GM12878 (cell line): ENCODE data around the gene RASA4B. TPM values are rescaled to one million over a fixed set of nuclear protein-coding genes. Genes with fewer than 3 reads are reported as not detected.

Source experiments
- ATAC-seq: fragments of 200-7000 bp; cut with Tn5 transposase; 3 replicates; pipeline ENCODE4 v1.9.1; 2020; ENCODE audit warnings: mild to moderate bottlenecking, moderate library complexity
- BruUV-seq: library from RNA; stranded (reverse); fragments of 400-500 nt; replicated peaks from 2 replicates; lab custom pipeline; 2021; lab: Mats Ljungman, UMichigan
- CTCF ChIA-PET: fragments of 300-600 bp; sonication (Branson Sonifier 250); formaldehyde crosslinking; extraction: SDS; loops from one replicate; lab custom pipeline; 2021; ENCODE audit warnings: inconsistent platforms; lab: Yijun Ruan, JAX
- POLR2A ChIA-PET: fragments of 350-600 bp; formaldehyde crosslinking; extraction: SDS; loops from one replicate; lab custom pipeline; 2021; ENCODE audit warnings: inconsistent platforms; lab: Charles Lee
- RAD21 ChIA-PET: fragments of 300-600 bp; sonication (Branson Sonifier 250); formaldehyde crosslinking; loops from one replicate; lab custom pipeline; 2023; ENCODE audit warnings: antibody characterized with exemption; ENCODE audit not compliant: unreplicated experiment; lab: Charles Lee
- SMC1A ChIA-PET: fragments of 300-600 bp; sonication (Branson Sonifier 250); formaldehyde crosslinking; loops from one replicate; lab custom pipeline; 2023; ENCODE audit not compliant: unreplicated experiment, uncharacterized antibody; lab: Charles Lee
- DNase-seq: peaks from one replicate; pipeline ENCODE4 v3.0.0-alpha.2; 2011; ENCODE audit warnings: low read depth, low spot score
- FAIRE-seq: peaks from 3 replicates; lab custom pipeline; 2011; peaks lifted over from hg19 to GRCh38; lab: Jason Lieb, UNC
- H2AFZ ChIP-seq: 2 replicates; pipeline ENCODE4 v1.6.0; 2011; ENCODE audit warnings: low read depth, low read length, control low read depth; ENCODE audit not compliant: control insufficient read depth
- H3K27ac ChIP-seq: 2 replicates; pipeline ENCODE4 v1.5.1; 2011; ENCODE audit warnings: control low read depth; ENCODE audit not compliant: control insufficient read depth, insufficient read depth
- H3K27me3 ChIP-seq, 2 experiments: replicated peaks in 1 of 2; 2 replicates each; pipeline versions ENCODE4 v1.6.0 to v1.6.1; 2011; ENCODE audit warnings: low read length in 1 of 2; ENCODE audit not compliant: control insufficient read depth in 2 of 2, insufficient read depth in 2 of 2
- H3K36me3 ChIP-seq, 2 experiments: 2 replicates each; pipeline ENCODE4 v1.5.1; 2011; ENCODE audit warnings: low read length in 1 of 2; ENCODE audit not compliant: control insufficient read depth in 2 of 2, insufficient read depth in 2 of 2
- H3K4me1 ChIP-seq: 2 replicates; pipeline ENCODE4 v1.6.1; 2011; ENCODE audit warnings: mild to moderate bottlenecking, low read length, moderate library complexity, mixed read lengths; ENCODE audit not compliant: control insufficient read depth, insufficient read depth
- H3K4me2 ChIP-seq: 2 replicates; pipeline ENCODE4 v1.6.0; 2011; ENCODE audit warnings: control low read depth; ENCODE audit not compliant: control insufficient read depth, insufficient read depth
- H3K4me3 ChIP-seq: fragments of 200-600 bp; sonication (generic); 2 replicates; pipeline ENCODE4 v1.5.1; 2016
- H3K79me2 ChIP-seq: 2 replicates; pipeline ENCODE4 v1.6.0; 2011; ENCODE audit warnings: low read length; ENCODE audit not compliant: control insufficient read depth, insufficient read depth
- H3K9ac ChIP-seq: 2 replicates; pipeline ENCODE4 v1.8.0; 2011; ENCODE audit warnings: low read length, control low read depth, mixed read lengths; ENCODE audit not compliant: control insufficient read depth, insufficient read depth
- H3K9me3 ChIP-seq: replicated peaks from 3 replicates; pipeline ENCODE4 v1.5.1; 2011; ENCODE audit warnings: mild to moderate bottlenecking, low read length; ENCODE audit not compliant: control insufficient read depth, insufficient read depth
- H4K20me1 ChIP-seq: 2 replicates; pipeline ENCODE4 v1.6.0; 2011; ENCODE audit not compliant: control insufficient read depth, insufficient read depth
- ATF3 ChIP-seq: IDR thresholded peaks from 2 replicates; pipeline ENCODE4 v1.6.1; 2011; ENCODE audit warnings: low read depth, mild to moderate bottlenecking, low read length, moderate library complexity, borderline replicate concordance; ENCODE audit errors: extremely low read depth
- BACH1 ChIP-seq: fragments of 450-650 bp; IDR thresholded peaks from 2 replicates; pipeline ENCODE4 v1.6.1; 2017; ENCODE audit warnings: mild to moderate bottlenecking, borderline replicate concordance
- CBX5 ChIP-seq: sonication (generic); IDR thresholded peaks from 2 replicates; pipeline ENCODE4 v1.6.1; 2016; ENCODE audit warnings: low read depth, moderate library complexity, mild to moderate bottlenecking, inconsistent platforms
- CEBPZ ChIP-seq: fragments of 150-350 bp; IDR thresholded peaks from 2 replicates; pipeline ENCODE4 v1.6.1; 2016; ENCODE audit warnings: low read depth, low read length
- CHD4 ChIP-seq: fragments of 200-600 bp; sonication (generic); IDR thresholded peaks from 2 replicates; pipeline ENCODE4 v1.6.1; 2016; ENCODE audit warnings: mild to moderate bottlenecking
- DPF2 ChIP-seq: fragments of 450-650 bp; IDR thresholded peaks from 2 replicates; pipeline ENCODE4 v1.6.1; 2017; ENCODE audit warnings: mild to moderate bottlenecking
- ELK1 ChIP-seq: IDR thresholded peaks from 2 replicates; pipeline ENCODE4 v1.6.1; 2012; ENCODE audit warnings: low read depth, low read length, improper control_type of control experiment
- HDAC2 ChIP-seq: fragments of 200-600 bp; sonication (generic); IDR thresholded peaks from 2 replicates; pipeline ENCODE4 v1.6.1; 2017
- IRF4 ChIP-seq: IDR thresholded peaks from 2 replicates; pipeline ENCODE4 v1.6.1; 2011; ENCODE audit warnings: low read depth, low read length
- KDM1A ChIP-seq: fragments of 200-600 bp; sonication (generic); IDR thresholded peaks from 2 replicates; pipeline ENCODE4 v1.6.1; 2016; ENCODE audit warnings: borderline replicate concordance
- KLF5 ChIP-seq: fragments of 450-650 bp; IDR thresholded peaks from 2 replicates; pipeline ENCODE4 v1.6.1; 2014; ENCODE audit warnings: mild to moderate bottlenecking; ENCODE audit not compliant: partially characterized antibody
- MAX ChIP-seq: IDR thresholded peaks from 2 replicates; pipeline ENCODE4 v1.6.1; 2012; ENCODE audit warnings: low read depth, low read length, improper control_type of control experiment
- MTA2 ChIP-seq: fragments of 450-650 bp; IDR thresholded peaks from 2 replicates; pipeline ENCODE4 v1.6.1; 2016; ENCODE audit warnings: low read depth, mild to moderate bottlenecking, moderate library complexity
- SP1 ChIP-seq: IDR thresholded peaks from one replicate; pipeline ENCODE4 v1.6.1; 2011; ENCODE audit warnings: low read depth, low read length
- SUPT20H ChIP-seq: IDR thresholded peaks from 2 replicates; pipeline ENCODE4 v1.6.1; 2011; ENCODE audit warnings: low read depth, mild to moderate bottlenecking, low read length, moderate library complexity, borderline replicate concordance; ENCODE audit not compliant: control insufficient read depth
- ZBTB33 ChIP-seq: fragments of 450-650 bp; IDR thresholded peaks from 2 replicates; pipeline ENCODE4 v1.6.1; 2017; ENCODE audit warnings: mild to moderate bottlenecking
- WGBS: methylation state at CpG from one replicate; pipeline ENCODE4 v1.1.6; 2016; ENCODE audit warnings: low lambda C conversion rate; ENCODE audit not compliant: insufficient replicate concordance, insufficient coverage; ENCODE audit errors: missing lambda C conversion rate; 5-methylcytosine and 5-hydroxymethylcytosine counted together
- in situ Hi-C: fragments of 300-500 bp; cut with MboI; formaldehyde crosslinking; loops from 9 replicates; pipeline ENCODE4 v1.14.3; 2018; ENCODE audit warnings: mixed read lengths
- intact Hi-C: fragments of 100-400 bp; cut with micrococcal nuclease; formaldehyde crosslinking; loops from one replicate; pipeline ENCODE4 v1.14.2; 2022; ENCODE audit not compliant: unreplicated experiment
- polyA plus RNA-seq, 11 experiments: library from polyadenylated mRNA; depleted of rRNA in 4 of 11; unstranded in 6 of 11; stranded (reverse) in 5 of 11; fragments of >200 nt; fragmentation: Nextera tagmentation in 4 of 11; fragmentation: Illumina TruSeq in 1 of 11; extraction: Ambion mirVana in 4 of 11; extraction: Trizol in 1 of 11; gene quantifications; 1 replicate in 1 of 11; 2 replicates in 10 of 11; pipeline versions ENCODE4 v1.2.1 to v1.2.3, GENCODE V29; 2011 to 2016; ENCODE audit warnings: inconsistent platforms in 2 of 11, missing spikeins in 2 of 11, low read depth in 1 of 11
- total RNA-seq, 4 experiments: library from RNA; depleted of rRNA in 3 of 4; stranded (reverse); fragments of >200 nt in 3 of 4; fragmentation: Illumina TruSeq in 1 of 4; extraction: Trizol in 1 of 4; gene quantifications; 2 replicates each; pipeline versions ENCODE4 v1.2.1 to v1.2.3, GENCODE V29; 2013 to 2021

The RASA4B gene
- total and polyA plus RNA-seq, 10 of the 15 experiments (the other 5 are each of a cell fraction or from before 2014, with no cell fraction given) = 0.10 to 16.4 (median 6.4) TPM

GRCh38 chr7:102433219-102434038 is 84.1 kb downstream of the RASA4B start, which contains the start of gene ORAI2:
Gene ORAI2 (plus strand): TSS chr7:102433575. CDS start chr7:102438957, 5,382 bp downstream.
- POLR2A ChIA-PET = interaction anchor here (0.5 to 13.0 kb wide), 9 partner anchors 8 to 1884 kb away, joined by 3 to 210 read pairs (median 5); no protein-coding TSS in a partner anchor
- H3K27me3 ChIP-seq = no peaks in the 10 kb centered on the region
- no peaks in the 10 kb centered on the region for H3K9me3 ChIP-seq
- ATAC-seq (peak; percentile 58), FAIRE-seq (no peak), DNase-seq (no peak)
- peaks cover 3 to 5% of the 10 kb centered on the region in 2 experiments; a peak in 3 of 4 replicates for H3K36me3 ChIP-seq
- under 1% methylated on average over 17 of the region's 90 CpGs for WGBS
- BruUV-seq = no TSS peak
- SMC1A ChIA-PET = interaction anchor here (0.9 to 3.1 kb wide), 12 partner anchors 8 to 36 kb away, joined by 3 to 15 read pairs (median 4); no protein-coding TSS in a partner anchor
- H3K9ac ChIP-seq = peak within 1 kb of the TSS; percentile 79
- CTCF ChIA-PET = interaction anchor here (1.1 to 5.0 kb wide), 6 partner anchors 8 to 27 kb away, joined by 3 to 39 read pairs (median 6); no protein-coding TSS in a partner anchor
- H3K4me3 ChIP-seq = peak within 1 kb of the TSS; percentile 74
- H2AFZ ChIP-seq = peak within 1 kb of the TSS; percentile 54
- H3K27ac ChIP-seq = peak within 1 kb of the TSS; percentile 93
- no peaks in the 10 kb centered on the region for H4K20me1 ChIP-seq
- H3K4me1 ChIP-seq = peaks cover 34% of the 10 kb centered on the region
- in situ Hi-C loops (no loop called here), intact Hi-C loops (loop anchor here (1.0 kb wide), 1 partner anchor 9 kb away; no protein-coding TSS in a partner anchor)
- peaks cover 36% of the 10 kb centered on the region for H3K79me2 ChIP-seq
- peak within 1 kb of the TSS; percentile 92 for H3K4me2 ChIP-seq
- RAD21 ChIA-PET = interaction anchor here (1.0 to 2.9 kb wide), 6 partner anchors 10 to 33 kb away, joined by 3 to 26 read pairs (median 8); no protein-coding TSS in a partner anchor
- TF ChIP-seq SUPT20H (no peak), SP1 (no peak), ELK1 (no peak), IRF4 (no peak), ATF3 (peak; percentile 80; the same call in 1 of the 2 replicates), HDAC2 (no peak), CHD4 (no peak), KDM1A (no peak), CBX5 (no peak), MAX (no peak), DPF2 (peak; percentile 78), CEBPZ (no peak), KLF5 (no peak), MTA2 (no peak), ZBTB33 (no peak), BACH1 (peak; percentile 32; the same call in 1 of the 2 replicates)
